ENCODE data around the gene SPAG16. TPM values are rescaled to one million over a fixed set of nuclear protein-coding genes. Genes with fewer than 3 reads are reported as not detected.

The SPAG16 gene
- total RNA-seq, 1 experiment from 2014 or later, result 0.30 TPM

GRCh38 chr2:213722565-213722964, 438.3 kb downstream of the SPAG16 start:
- Histone ChIP-seq H3K9ac (ENCODE audit: low read length) (no peak overlapping the region), H3K27ac (ENCODE audit: low read depth, low read length) (no peak overlapping the region), H3K9me2 (ENCODE audit: insufficient read depth) (no peaks in the 10 kb centered on the region), H4K20me1 (ENCODE audit: insufficient read depth) (no peaks in the 10 kb centered on the region), H3K4me2 (ENCODE audit: low read length) (no peak overlapping the region), H3K4me3 (replicated peaks in 1 of 2; ENCODE audit: low read depth in 1 of 2, low read length in 2 of 2) (no peak overlapping the region), H3K9me3 (ENCODE audit: control insufficient read depth in 1 of 2, insufficient read depth in 1 of 2, low read depth in 1 of 2, low read length in 2 of 2) (no peaks in the 10 kb centered on the region), H2AFZ (ENCODE audit: low read depth, low read length, poor library complexity, severe bottlenecking) (no peak overlapping the region), H3K79me2 (ENCODE audit: insufficient read depth, low read length) (no peaks in the 10 kb centered on the region), H3K4me1 (ENCODE audit: control insufficient read depth in 1 of 2, insufficient read depth in 2 of 2, low read length in 2 of 2) (no peaks in the 10 kb centered on the region), H3K36me3 (ENCODE audit: control insufficient read depth in 1 of 2, insufficient read depth in 2 of 2, low read length in 2 of 2) (no peaks in the 10 kb centered on the region), H3K27me3 (ENCODE audit: insufficient read depth, low read length) (no peaks in the 10 kb centered on the region)
- ChIA-PET POLR2A (no interaction called here), RAD21 (ENCODE audit: low non-redundant PET in 1 of 2, low total read pairs in 2 of 2, uncharacterized antibody in 2 of 2, unreplicated experiment in 2 of 2) (no interaction called here), CTCF (no interaction called here)
- TF ChIP-seq RAD21 (IDR thresholded peaks at IDR 0.05; ENCODE audit: low read depth) (no peak), ATF3 (IDR thresholded peaks at IDR 0.05) (no peak), POLR2AphosphoS5 (IDR thresholded peaks at IDR 0.05; ENCODE audit: low read depth, low read length) (no peak), CTCF (IDR thresholded peaks at IDR 0.05 in 2 of 3, conservative IDR thresholded peaks at IDR 0.05 in 1 of 3; ENCODE audit: borderline replicate concordance in 1 of 3, insufficient read depth in 1 of 3, low read depth in 2 of 3, low read length in 2 of 3) (no peak), ELF1 (IDR thresholded peaks at IDR 0.05; ENCODE audit: borderline replicate concordance, low read depth) (no peak), EGR1 (IDR thresholded peaks at IDR 0.05; ENCODE audit: low read depth) (no peak), FOSL1 (IDR thresholded peaks at IDR 0.05; ENCODE audit: low read depth) (no peak), EZH2phosphoT487 (IDR thresholded peaks at IDR 0.05; ENCODE audit: borderline replicate concordance) (no peak), CEBPB (IDR thresholded peaks at IDR 0.05; ENCODE audit: low read depth) (no peak), SP1 (IDR thresholded peaks at IDR 0.05; ENCODE audit: low read depth) (no peak), EZH2 (IDR thresholded peaks at IDR 0.05) (no peak)
- DNase-seq (ENCODE audit: low read depth, low spot score) (no peak), ATAC-seq (no peak)
- BruUV-seq (replicated peaks), result no TSS peak
- intact Hi-C loops (cut with micrococcal nuclease), result no loop called here
